ENCODE measurements around the gene CHRM2. TPM values are rescaled to one million over a fixed set of nuclear protein-coding genes. Genes with fewer than 3 reads are reported as not detected.

The CHRM2 gene
- total and polyA plus RNA-seq, 10 donors = 0.13 TPM; not detected in 9

- TF ChIP-seq POLR2AphosphoS5 (IDR thresholded peaks at IDR 0.05) (no peak), POLR2A (IDR thresholded peaks at IDR 0.05) (no peak), CTCF (IDR thresholded peaks at IDR 0.05 in 8 of 11, conservative IDR thresholded peaks at IDR 0.05 in 3 of 11) (no peak)
- intact Hi-C loops (cut with DNase I; ENCODE audit: low total_unique reads) = no loop called here
- 44 to 61% (median 54%) methylated on average over 2 of the region's 2 CpGs for WGBS, 5 donors
- Histone ChIP-seq H3K4me1 (no peaks in the 10 kb centered on the region), H3K4me3 (no peak overlapping the region), H3K36me3 (no peaks in the 10 kb centered on the region), H3K27me3 (replicated peaks in 1 of 7) (no peaks in the 10 kb centered on the region), H3K27ac (no peak overlapping the region), H3K9me3 (peaks cover 0 to 4% (median 0%) of the 10 kb centered on the region in 8 donors)
- no peak for DNase-seq
Observed at GRCh38 chr7:136853654-136854053, 14.8 kb upstream of the CHRM2 start.

GRCh38 chr7:136857573-136857972 is 10.9 kb upstream of the CHRM2 start:
- no peak for TF ChIP-seq POLR2AphosphoS5 (IDR thresholded peaks at IDR 0.05)
- TF ChIP-seq CTCF (IDR thresholded peaks at IDR 0.05 in 8 of 11, conservative IDR thresholded peaks at IDR 0.05 in 3 of 11) = no peak
- no peak for TF ChIP-seq POLR2A (IDR thresholded peaks at IDR 0.05)
- WGBS, 5 donors = 46 to 55% (median 51%) methylated on average over 3 of the region's 3 CpGs
- peaks cover 0 to 4% (median 0%) of the 10 kb centered on the region in 8 donors for H3K9me3 ChIP-seq
- no peaks in the 10 kb centered on the region for H3K27me3 ChIP-seq (replicated peaks in 1 of 7)
- no peaks in the 10 kb centered on the region for H3K4me1 ChIP-seq
- intact Hi-C loops (cut with DNase I; ENCODE audit: low total_unique reads) = no loop called here
- DNase-seq = no peak
- H3K27ac ChIP-seq = no peak overlapping the region
- no peak overlapping the region for H3K4me3 ChIP-seq
- H3K36me3 ChIP-seq = no peaks in the 10 kb centered on the region

- H3K27ac ChIP-seq = no peak overlapping the region
- DNase-seq = no peak
- 0 to 9% (median 5%) methylated on average over 1 of the region's 1 CpG for WGBS, 5 donors
- no peaks in the 10 kb centered on the region for H3K27me3 ChIP-seq (replicated peaks in 1 of 7)
- H3K36me3 ChIP-seq = no peaks in the 10 kb centered on the region
- H3K4me3 ChIP-seq = no peak overlapping the region
- intact Hi-C loops (cut with DNase I; ENCODE audit: low total_unique reads) = no loop called here
- H3K4me1 ChIP-seq = no peaks in the 10 kb centered on the region
- no peak for TF ChIP-seq POLR2A (IDR thresholded peaks at IDR 0.05)
- peaks cover 0 to 4% (median 0%) of the 10 kb centered on the region in 8 donors for H3K9me3 ChIP-seq
Observed at GRCh38 chr7:136859803-136860202, 8.6 kb upstream of the CHRM2 start.

DNA sequence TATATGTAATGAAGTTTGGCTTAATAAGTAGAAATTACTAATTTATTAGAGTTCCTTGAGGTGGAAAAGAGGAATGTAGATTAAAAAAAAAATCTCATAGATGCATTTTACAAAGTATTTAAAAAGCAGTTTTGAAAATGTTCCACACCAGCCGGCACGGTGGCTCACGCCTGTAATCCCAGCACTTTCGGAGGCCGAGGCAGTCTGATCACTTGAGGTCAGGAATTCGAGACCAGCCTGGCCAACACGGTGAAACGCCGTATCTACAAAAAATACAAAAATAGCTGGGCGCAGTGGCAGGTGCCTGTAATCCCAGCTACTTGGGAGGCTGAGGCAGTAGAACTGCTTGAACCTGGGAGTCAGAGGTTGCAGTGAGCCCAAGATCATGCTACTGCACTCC is 3.2 kb upstream of the CHRM2 start:
- Histone ChIP-seq H3K4me1 (peaks cover 0 to 20% (median 10%) of the 10 kb centered on the region in 6 donors), H3K9me3 (no peaks in the 10 kb centered on the region), H3K36me3 (no peaks in the 10 kb centered on the region), H3K27ac (no peak overlapping the region), H3K4me3 (no peak overlapping the region), H3K27me3 (replicated peaks in 1 of 7) (peaks cover 0 to 26% (median 22%) of the 10 kb centered on the region in 7 donors)
- TF ChIP-seq CTCF (IDR thresholded peaks at IDR 0.05 in 8 of 11, conservative IDR thresholded peaks at IDR 0.05 in 3 of 11) (no peak), POLR2AphosphoS5 (IDR thresholded peaks at IDR 0.05) (no peak)
- no peak for DNase-seq
- intact Hi-C loops (cut with DNase I; ENCODE audit: low total_unique reads) = no loop called here
- WGBS, 5 donors = 89 to 96% (median 92%) methylated on average over 10 of the region's 10 CpGs

DNA sequence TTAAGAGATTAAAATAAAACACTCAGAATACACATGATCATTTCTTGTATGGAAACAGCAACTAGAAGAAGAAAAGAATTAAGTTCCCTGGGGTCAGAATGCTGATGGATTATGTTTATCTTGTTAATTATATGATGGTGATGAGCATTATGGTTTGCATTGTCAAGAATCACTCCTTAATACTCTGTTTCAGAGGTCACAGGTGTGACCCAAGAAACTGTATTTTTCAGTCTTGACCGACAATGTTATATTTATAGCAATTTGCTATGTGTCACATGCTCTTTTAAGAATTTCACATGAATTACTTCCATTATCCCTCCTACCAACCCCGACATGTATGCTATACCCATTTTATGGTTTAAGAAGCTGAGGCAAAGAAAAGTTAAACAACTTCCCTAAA is 2.7 kb upstream of the CHRM2 start:
- no peak for DNase-seq
- TF ChIP-seq POLR2AphosphoS5 (IDR thresholded peaks at IDR 0.05) (no peak), CTCF (IDR thresholded peaks at IDR 0.05 in 8 of 11, conservative IDR thresholded peaks at IDR 0.05 in 3 of 11) (no peak), POLR2A (IDR thresholded peaks at IDR 0.05) (no peak)
- Histone ChIP-seq H3K27ac (no peak overlapping the region), H3K4me1 (peaks cover 0 to 26% (median 13%) of the 10 kb centered on the region in 6 donors), H3K4me3 (no peak overlapping the region), H3K27me3 (replicated peaks in 1 of 7) (peaks cover 0 to 31% (median 27%) of the 10 kb centered on the region in 7 donors), H3K36me3 (no peaks in the 10 kb centered on the region), H3K9me3 (no peaks in the 10 kb centered on the region)
- WGBS, 5 donors = 80 to 85% (median 84%) methylated on average over 2 of the region's 2 CpGs
- intact Hi-C loops (cut with DNase I; ENCODE audit: low total_unique reads) = no loop called here

Data from spleen (tissue), 11 donors.